Gastrocnemius medialis (tissue), 4 donors: ENCODE data around the gene MGMT.

Experiments
- POLR2A ChIP-seq, 2 donors: fragments of 450-650 bp; IDR thresholded peaks; one replicate each; pipeline ENCODE4 v1.6.1; 2017; ENCODE audit warnings: antibody characterized with exemption in 2 of 2, mild to moderate bottlenecking in 2 of 2, moderate library complexity in 2 of 2
- TF ChIP-seq, protein P1 (sequence below), 5 experiments: fragments of 450-650 bp in 3 of 5; fragments of 200-600 bp in 2 of 5; sonication (generic) in 2 of 5; IDR thresholded peaks in 4 of 5; conservative IDR thresholded peaks in 1 of 5; 1 replicate in 4 of 5; 2 replicates in 1 of 5; pipeline ENCODE4 v1.5.1; 2016 to 2019; ENCODE audit warnings: antibody characterized with exemption in 5 of 5, mild to moderate bottlenecking in 3 of 5, moderate library complexity in 3 of 5

- TF ChIP-seq, protein P1, sequence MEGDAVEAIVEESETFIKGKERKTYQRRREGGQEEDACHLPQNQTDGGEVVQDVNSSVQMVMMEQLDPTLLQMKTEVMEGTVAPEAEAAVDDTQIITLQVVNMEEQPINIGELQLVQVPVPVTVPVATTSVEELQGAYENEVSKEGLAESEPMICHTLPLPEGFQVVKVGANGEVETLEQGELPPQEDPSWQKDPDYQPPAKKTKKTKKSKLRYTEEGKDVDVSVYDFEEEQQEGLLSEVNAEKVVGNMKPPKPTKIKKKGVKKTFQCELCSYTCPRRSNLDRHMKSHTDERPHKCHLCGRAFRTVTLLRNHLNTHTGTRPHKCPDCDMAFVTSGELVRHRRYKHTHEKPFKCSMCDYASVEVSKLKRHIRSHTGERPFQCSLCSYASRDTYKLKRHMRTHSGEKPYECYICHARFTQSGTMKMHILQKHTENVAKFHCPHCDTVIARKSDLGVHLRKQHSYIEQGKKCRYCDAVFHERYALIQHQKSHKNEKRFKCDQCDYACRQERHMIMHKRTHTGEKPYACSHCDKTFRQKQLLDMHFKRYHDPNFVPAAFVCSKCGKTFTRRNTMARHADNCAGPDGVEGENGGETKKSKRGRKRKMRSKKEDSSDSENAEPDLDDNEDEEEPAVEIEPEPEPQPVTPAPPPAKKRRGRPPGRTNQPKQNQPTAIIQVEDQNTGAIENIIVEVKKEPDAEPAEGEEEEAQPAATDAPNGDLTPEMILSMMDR (IDR thresholded peaks at IDR 0.05 in 4 of 5, conservative IDR thresholded peaks at IDR 0.05 in 1 of 5): no peak
- no peak for TF ChIP-seq POLR2A (IDR thresholded peaks at IDR 0.05)
These were observed 35.4 kb downstream of the MGMT start for GRCh38 chr10:129502448-129502847.
